Stimulated activated CD4-positive, alpha-beta T cell treated with anti-CD3 and anti-CD28 coated beads, TNF-alpha, amount 100 ng/mL, for 4 hours (primary cell): ENCODE data around the gene CCDC7.
"Not testable (repeated sequence)": the region's sequence is repeated elsewhere in the genome, so short reads cannot be mapped to it uniquely, and the experiment has no call there.

Source experiments
- DNase-seq, 3 experiments: peaks; one replicate each; pipeline ENCODE4 v3.0.0-alpha.2; 2020; ENCODE audit warnings: low read depth in 3 of 3

CCDC7 gene

DNA sequence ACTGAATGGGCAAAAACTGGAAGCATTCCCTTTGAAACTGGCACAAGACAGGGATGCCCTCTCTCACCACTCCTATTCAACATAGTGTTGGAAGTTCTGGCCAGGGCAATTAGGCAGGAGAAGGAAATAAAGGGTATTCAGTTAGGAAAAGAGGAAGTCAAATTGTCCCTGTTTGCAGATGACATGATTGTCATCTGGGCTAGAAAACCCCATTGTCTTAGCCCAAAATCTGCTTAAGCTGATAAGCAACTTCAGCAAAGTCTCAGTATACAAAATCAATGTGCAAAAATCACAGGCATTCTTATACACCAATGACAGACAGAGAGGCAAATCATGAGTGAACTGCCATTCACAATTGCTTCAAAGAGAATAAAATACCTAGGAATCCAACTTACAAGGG lies 116.8 kb downstream of the CCDC7 start:
- DNase-seq: not testable (repeated sequence)

DNA sequence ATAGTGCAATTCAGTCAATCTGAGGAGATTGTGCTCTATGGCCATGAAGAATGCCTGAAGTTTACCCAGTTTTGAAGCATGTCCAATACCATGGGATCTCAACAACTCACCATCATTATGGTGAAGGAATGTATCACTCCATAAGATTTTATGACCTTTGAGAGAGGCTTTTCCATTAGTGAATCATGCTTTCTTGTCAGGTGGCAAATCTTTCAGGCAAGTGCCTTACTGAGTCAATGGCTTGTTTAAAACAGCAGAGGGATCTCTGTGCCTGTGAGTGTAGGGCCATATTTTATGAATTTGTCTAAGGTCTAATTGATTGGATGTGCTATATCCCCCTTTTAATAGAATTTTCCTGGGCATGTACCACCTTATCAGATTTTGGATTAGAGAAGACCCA lies 131.5 kb downstream of the CCDC7 start:
- DNase-seq: no peak

DNA sequence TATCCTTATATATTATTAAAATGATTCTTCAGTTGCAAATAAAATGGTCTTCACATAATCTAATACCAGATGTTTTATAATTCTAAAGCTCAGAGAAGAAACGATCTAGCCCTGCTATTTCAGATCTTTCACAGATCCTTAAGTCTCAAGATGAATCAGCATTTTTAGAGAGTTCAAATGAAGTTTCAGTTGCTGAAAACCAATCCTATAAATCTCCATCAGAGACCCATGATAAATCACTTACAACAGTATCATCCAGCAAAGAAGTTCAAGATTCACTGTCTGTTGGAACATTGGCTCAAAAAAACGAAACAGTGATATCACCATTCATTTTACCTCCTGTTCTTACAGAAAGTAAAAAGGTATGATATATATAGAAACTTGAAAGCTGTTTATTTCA lies 137.0 kb downstream of the CCDC7 start:
- DNase-seq: no peak

DNA sequence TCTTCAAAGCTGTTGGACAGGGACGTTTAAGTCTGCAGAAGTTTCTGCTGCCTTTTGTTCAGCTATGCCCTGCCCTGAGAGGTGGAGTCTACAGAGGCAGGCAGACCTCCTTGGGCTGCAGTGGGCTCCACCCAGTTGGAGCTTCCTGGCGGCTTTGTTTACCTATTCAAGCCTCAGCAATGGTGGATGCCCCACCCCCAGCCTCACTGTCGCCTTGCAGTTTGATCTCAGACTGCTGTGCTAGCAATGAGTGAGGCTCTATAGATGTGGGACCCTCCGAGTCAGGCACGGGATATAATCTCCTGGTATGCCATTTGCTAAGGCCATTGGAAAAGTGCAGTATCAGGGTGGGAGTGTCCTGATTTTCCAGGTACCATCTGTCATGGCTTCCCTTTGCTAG lies 152.1 kb downstream of the CCDC7 start:
- not testable (repeated sequence) for DNase-seq

GRCh38 chr10:32600317-32600716 lies 154.4 kb downstream of the CCDC7 start:
- DNase-seq: no peak

GRCh38 chr10:32601562-32601961 lies 155.6 kb downstream of the CCDC7 start:
- DNase-seq: not testable (repeated sequence)

DNA sequence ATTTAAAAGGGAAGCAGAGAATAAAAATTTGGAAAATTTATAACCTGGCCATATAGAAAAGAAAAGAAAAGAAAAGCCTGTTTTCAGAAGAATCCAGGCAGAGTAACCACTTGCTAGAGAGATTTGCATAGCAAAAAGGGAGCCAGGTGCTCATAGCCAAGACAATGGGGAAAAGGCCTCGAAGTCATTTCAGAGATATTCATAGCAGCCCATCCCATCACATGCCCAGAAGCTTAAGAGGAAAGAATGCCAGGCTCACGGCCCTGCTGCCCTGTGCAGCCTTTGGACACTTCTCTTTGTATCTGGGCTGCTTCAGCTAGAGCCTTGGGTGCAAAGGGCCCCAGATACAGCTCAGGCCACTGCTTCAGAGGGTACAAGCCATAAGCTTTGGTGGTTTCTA lies 159.8 kb downstream of the CCDC7 start:
- DNase-seq: no peak

GRCh38 chr10:32610543-32610942 lies 164.6 kb downstream of the CCDC7 start:
- not testable (repeated sequence) for DNase-seq

DNA sequence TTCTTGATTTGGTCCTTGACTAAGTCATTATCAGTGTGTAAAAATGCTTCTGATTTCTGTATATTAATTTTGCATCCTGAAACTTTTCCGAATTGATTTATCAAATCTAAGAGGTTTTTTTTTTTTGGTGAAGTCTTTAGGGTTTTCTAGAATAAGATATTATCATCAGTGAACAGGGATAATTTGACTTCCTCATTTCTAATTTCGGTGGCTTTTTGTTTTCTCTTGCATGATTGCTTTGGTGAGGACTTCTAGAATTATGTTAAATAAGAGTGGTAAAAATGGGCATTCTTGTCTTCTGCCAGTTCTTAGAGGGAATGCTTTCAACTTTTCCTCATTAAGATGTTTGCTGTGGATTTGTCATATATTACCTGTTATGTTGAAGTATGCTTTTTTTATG lies 170.5 kb downstream of the CCDC7 start:
- no peak for DNase-seq

GRCh38 chr10:32618482-32618881 lies 172.5 kb downstream of the CCDC7 start:
- no peak for DNase-seq

GRCh38 chr10:32621969-32622368 lies 176.0 kb downstream of the CCDC7 start:
- DNase-seq: no peak

GRCh38 chr10:32622409-32622808 lies 176.5 kb downstream of the CCDC7 start:
- DNase-seq: no peak

GRCh38 chr10:32627183-32627582 lies 181.2 kb downstream of the CCDC7 start:
- no peak for DNase-seq

DNA sequence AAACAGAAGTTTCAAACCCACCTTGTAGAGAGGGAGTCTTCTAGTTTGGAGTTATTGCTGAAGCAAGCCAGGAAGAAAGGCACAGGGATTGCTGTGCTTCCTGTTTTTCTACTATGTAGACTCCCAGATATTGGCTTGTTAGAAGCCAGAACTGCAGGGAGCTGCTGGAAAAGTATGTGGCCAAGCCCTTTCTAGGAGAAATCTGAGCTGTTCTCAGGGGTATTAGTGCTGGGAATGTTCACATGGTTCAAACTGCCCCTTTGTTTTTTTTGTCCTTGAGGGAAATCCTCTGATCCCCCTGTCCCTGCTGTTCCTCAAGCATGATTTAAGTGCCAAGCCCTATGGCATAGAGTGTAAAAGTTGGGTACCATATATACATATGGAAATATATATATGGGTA lies 184.0 kb downstream of the CCDC7 start:
- DNase-seq: no peak

- DNase-seq: no peak
Measured at GRCh38 chr10:32646535-32646934, 200.6 kb downstream of the CCDC7 start.

GRCh38 chr10:32650246-32650655 lies 204.3 kb downstream of the CCDC7 start:
- DNase-seq: no peak

- not testable (repeated sequence) for DNase-seq
Measured at GRCh38 chr10:32657430-32657829, 211.5 kb downstream of the CCDC7 start.

- no peak for DNase-seq
Measured at GRCh38 chr10:32661346-32661745, 215.4 kb downstream of the CCDC7 start.

- DNase-seq: no peak
Measured at GRCh38 chr10:32680803-32681557, 235.0 kb downstream of the CCDC7 start.

GRCh38 chr10:32684291-32684690 lies 238.4 kb downstream of the CCDC7 start:
- DNase-seq: no peak

DNA sequence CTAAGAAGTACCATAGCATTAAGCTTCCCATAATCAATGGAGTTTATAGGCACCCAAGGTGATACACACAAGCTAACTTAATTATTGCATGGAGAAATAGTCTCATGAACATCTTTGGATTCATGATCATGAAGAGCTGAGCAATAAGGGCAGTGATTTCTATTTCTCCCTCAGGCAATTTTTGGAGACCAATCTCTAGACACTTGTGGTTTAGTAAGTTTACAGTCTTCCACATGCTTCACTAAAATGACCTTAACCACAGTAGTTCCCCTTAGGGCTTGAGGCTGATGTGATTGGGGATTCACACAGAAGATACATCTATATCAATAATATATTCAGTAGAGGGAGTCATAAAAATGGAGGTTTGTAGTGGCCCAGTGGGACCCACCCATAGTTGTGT lies 241.2 kb downstream of the CCDC7 start:
- no peak for DNase-seq

- no peak for DNase-seq
Measured at GRCh38 chr10:32687546-32687945, 241.6 kb downstream of the CCDC7 start.

- DNase-seq: no peak
Measured at GRCh38 chr10:32692174-32692573, 246.2 kb downstream of the CCDC7 start.

- no peak for DNase-seq
Measured at GRCh38 chr10:32693441-32693979, 247.6 kb downstream of the CCDC7 start.
